ENCODE results near the gene RDM1. TPM values are rescaled to one million over a fixed set of nuclear protein-coding genes. Genes with fewer than 3 reads are reported as not detected.

RDM1 gene
- total RNA-seq, 2 experiments from 2014 or later, result not detected

DNA sequence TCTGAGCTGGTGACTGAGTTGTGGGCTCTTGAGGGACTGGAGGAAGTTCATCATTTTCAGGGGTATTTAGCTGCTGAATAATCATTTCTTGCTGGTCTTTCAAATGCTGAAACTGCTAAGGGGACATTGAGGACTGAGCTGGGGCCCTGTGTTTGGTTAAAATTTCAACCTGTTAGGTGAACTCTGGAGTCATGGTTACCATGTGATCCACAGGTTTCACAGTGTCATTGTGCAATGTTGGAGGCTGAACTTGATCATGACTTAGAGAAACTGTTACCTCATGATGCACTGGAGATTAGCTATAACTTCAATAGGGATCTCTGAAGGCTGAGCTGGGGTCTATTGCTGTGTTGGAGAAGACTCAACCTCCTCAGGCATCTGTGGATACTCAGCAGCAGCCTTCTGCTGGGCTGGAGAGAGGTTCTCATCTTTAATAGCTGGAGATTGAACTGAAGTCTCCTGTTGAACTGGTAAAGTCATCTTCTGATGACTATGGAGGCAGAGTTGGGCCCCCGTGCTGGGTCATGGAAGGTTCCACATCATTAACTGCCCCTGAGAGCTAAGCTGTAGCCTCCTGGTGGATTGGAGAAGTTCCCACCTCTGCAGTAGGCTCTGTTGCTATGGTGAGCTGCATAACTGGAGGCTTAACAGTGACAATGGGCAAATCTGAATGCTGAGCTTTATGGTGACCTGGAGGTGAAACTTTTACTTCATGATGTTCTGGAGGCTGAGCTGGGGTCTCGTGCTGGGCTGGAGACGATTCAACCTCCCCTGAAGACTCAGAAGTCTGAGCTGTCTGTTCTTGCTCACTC is 15.2 kb downstream of the RDM1 start:
- DNase-seq (no peak), ATAC-seq (ENCODE audit: poor library complexity) (no peak)
- no peaks in the 10 kb centered on the region for H3K36me3 ChIP-seq (ENCODE audit: insufficient read depth, low read length)
- Mint-ChIP-seq H3K27ac (no peak overlapping the region), H3K9me3 (no peaks in the 10 kb centered on the region), H3K36me3 (ENCODE audit: low read depth) (no peaks in the 10 kb centered on the region), H3K27me3 (no peaks in the 10 kb centered on the region), H3K4me3 (no peak overlapping the region), H3K4me1 (ENCODE audit: low read depth) (peaks cover 7% of the 10 kb centered on the region)
- CTCF ChIA-PET, result no interaction called here
- intact Hi-C loops (cut with DNase I, micrococcal nuclease), result no loop called here
- POLR2A ChIA-PET, result no interaction called here
- H3K4me3 ChIP-seq (ENCODE audit: low read length), result no peak overlapping the region
- no peaks in the 10 kb centered on the region for H3K27me3 ChIP-seq (ENCODE audit: control insufficient read depth in 1 of 2, insufficient read depth in 2 of 2, low read length in 2 of 2)
- H3K4me1 ChIP-seq (ENCODE audit: insufficient read depth, low read length), result peaks cover 19% of the 10 kb centered on the region
- no peaks in the 10 kb centered on the region for H3K9me3 ChIP-seq (ENCODE audit: control insufficient read depth in 1 of 2, insufficient read depth in 1 of 2, low read length in 2 of 2)
- TF ChIP-seq, protein P1, sequence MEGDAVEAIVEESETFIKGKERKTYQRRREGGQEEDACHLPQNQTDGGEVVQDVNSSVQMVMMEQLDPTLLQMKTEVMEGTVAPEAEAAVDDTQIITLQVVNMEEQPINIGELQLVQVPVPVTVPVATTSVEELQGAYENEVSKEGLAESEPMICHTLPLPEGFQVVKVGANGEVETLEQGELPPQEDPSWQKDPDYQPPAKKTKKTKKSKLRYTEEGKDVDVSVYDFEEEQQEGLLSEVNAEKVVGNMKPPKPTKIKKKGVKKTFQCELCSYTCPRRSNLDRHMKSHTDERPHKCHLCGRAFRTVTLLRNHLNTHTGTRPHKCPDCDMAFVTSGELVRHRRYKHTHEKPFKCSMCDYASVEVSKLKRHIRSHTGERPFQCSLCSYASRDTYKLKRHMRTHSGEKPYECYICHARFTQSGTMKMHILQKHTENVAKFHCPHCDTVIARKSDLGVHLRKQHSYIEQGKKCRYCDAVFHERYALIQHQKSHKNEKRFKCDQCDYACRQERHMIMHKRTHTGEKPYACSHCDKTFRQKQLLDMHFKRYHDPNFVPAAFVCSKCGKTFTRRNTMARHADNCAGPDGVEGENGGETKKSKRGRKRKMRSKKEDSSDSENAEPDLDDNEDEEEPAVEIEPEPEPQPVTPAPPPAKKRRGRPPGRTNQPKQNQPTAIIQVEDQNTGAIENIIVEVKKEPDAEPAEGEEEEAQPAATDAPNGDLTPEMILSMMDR (IDR thresholded peaks at IDR 0.05), result no peak
- no peak overlapping the region for H3K27ac ChIP-seq (ENCODE audit: low read depth in 1 of 2, low read length in 2 of 2)

GRCh38 chr17:35914354-35914753 is 16.2 kb downstream of the RDM1 start:
- Histone ChIP-seq H3K9me3 (ENCODE audit: control insufficient read depth in 1 of 2, insufficient read depth in 1 of 2, low read length in 2 of 2) (no peaks in the 10 kb centered on the region), H3K27me3 (ENCODE audit: control insufficient read depth in 1 of 2, insufficient read depth in 2 of 2, low read length in 2 of 2) (no peaks in the 10 kb centered on the region), H3K36me3 (ENCODE audit: insufficient read depth, low read length) (no peaks in the 10 kb centered on the region), H3K4me3 (ENCODE audit: low read length) (no peak overlapping the region), H3K4me1 (ENCODE audit: insufficient read depth, low read length) (peaks cover 19% of the 10 kb centered on the region), H3K27ac (ENCODE audit: low read depth in 1 of 2, low read length in 2 of 2) (no peak overlapping the region)
- ATAC-seq (ENCODE audit: poor library complexity) (no peak), DNase-seq (no peak)
- ChIA-PET CTCF (no interaction called here), POLR2A (interaction anchor here (0.7 to 0.9 kb wide), 2 partner anchors 13 to 14 kb away, joined by 3 read pairs; no protein-coding TSS in a partner anchor)
- H3K4me1 Mint-ChIP-seq (ENCODE audit: low read depth), result no peaks in the 10 kb centered on the region
- H3K27me3 Mint-ChIP-seq, result no peaks in the 10 kb centered on the region
- no peak overlapping the region for H3K4me3 Mint-ChIP-seq
- H3K36me3 Mint-ChIP-seq (ENCODE audit: low read depth), result no peaks in the 10 kb centered on the region
- no peaks in the 10 kb centered on the region for H3K9me3 Mint-ChIP-seq
- TF ChIP-seq, protein P1 (IDR thresholded peaks at IDR 0.05), result no peak
- intact Hi-C loops (cut with DNase I, micrococcal nuclease), result no loop called here
- no peak overlapping the region for H3K27ac Mint-ChIP-seq

DNA sequence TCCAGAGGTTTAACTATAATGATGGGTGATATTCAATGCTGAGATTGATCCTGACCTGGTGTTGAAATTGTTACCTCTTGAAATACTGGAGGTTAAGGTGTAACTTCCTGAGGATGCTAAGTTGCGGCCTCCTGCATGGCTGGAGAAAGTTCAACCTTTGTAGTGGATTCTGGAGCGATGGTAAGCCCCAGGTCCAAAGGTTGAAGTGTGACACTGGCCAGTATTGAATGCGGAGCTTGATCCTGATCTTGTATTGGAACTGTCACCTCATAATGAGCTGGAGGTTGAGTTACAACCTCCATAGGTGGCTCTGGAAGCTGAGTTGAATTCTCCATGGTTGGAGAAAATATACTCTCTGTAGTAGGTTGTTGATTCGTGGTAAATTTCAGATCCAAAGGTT is 17.0 kb downstream of the RDM1 start:
- Mint-ChIP-seq H3K27ac (no peak overlapping the region), H3K4me3 (no peak overlapping the region), H3K4me1 (ENCODE audit: low read depth) (no peaks in the 10 kb centered on the region), H3K36me3 (ENCODE audit: low read depth) (no peaks in the 10 kb centered on the region), H3K9me3 (no peaks in the 10 kb centered on the region), H3K27me3 (no peaks in the 10 kb centered on the region)
- Histone ChIP-seq H3K27me3 (ENCODE audit: control insufficient read depth in 1 of 2, insufficient read depth in 2 of 2, low read length in 2 of 2) (no peaks in the 10 kb centered on the region), H3K27ac (ENCODE audit: low read depth in 1 of 2, low read length in 2 of 2) (no peak overlapping the region), H3K4me3 (ENCODE audit: low read length) (no peak overlapping the region), H3K4me1 (ENCODE audit: insufficient read depth, low read length) (peaks cover 19% of the 10 kb centered on the region), H3K9me3 (ENCODE audit: control insufficient read depth in 1 of 2, insufficient read depth in 1 of 2, low read length in 2 of 2) (no peaks in the 10 kb centered on the region), H3K36me3 (ENCODE audit: insufficient read depth, low read length) (no peaks in the 10 kb centered on the region)
- ChIA-PET POLR2A (interaction anchor here (0.9 kb wide), 1 partner anchor 13 kb away, joined by 3 read pairs; no protein-coding TSS in a partner anchor), CTCF (no interaction called here)
- TF ChIP-seq, protein P1 (IDR thresholded peaks at IDR 0.05), result no peak
- intact Hi-C loops (cut with DNase I, micrococcal nuclease), result no loop called here
- DNase-seq, result no peak
- ATAC-seq (ENCODE audit: poor library complexity), result no peak

Data from CD4-positive, alpha-beta T cell (primary cell).